NCI-H524 (cell line): Measurements from ENCODE around the gene OR8D4.
"Not testable (repeated sequence)": the region's sequence is repeated elsewhere in the genome, so short reads cannot be mapped to it uniquely, and the experiment has no call there.

Experiments used
- DNase-seq, 2 experiments: peaks; one replicate each; lab custom pipeline; 2025; lab: John Stamatoyannopoulos, UW

Gene OR8D4

DNA sequence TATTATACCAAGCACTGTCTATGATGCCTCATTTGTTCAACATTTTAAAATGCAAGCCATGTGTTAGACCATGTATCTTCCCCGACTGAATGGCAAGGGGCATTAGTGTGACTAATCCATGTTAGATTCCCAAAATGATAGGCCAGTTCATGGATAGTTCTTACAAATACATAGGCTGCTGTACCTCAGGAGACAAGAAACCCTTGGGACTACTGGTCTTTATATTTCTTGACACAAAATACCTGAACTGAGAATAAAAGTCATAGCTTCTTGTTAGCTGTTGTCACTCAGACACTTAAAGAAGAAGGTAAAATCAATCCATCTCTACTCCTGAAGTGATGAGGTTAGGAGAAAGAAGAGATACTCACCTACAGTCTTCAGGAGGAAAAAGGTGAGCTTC lies at the start of gene OR8D4:
Gene OR8D4, plus strand, starts transcription at position 301 of the 400 bp plus-strand sequence. CDS start 4,265 bp downstream, outside the sequence.
- no peak for DNase-seq

DNA sequence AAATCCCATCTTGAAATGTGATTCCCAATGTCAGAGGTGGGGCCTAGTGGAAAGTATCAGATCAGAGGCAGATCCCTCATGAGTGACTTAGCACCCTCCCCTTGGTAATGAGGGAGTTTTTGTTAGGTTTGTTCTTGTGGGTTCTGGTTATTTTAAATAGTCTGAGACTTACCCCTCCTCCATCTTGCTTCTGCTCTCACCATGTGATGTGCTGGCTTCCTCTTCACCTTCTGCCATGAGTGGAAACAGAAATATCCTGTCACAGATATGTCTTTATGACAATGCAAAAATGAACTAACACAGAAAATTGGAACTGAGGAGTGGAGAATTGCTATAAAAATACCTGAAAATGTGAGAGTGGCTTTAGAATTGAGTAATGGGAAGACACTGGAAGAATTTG lies 49.6 kb upstream of the OR8D4 start:
- DNase-seq: no peak

DNA sequence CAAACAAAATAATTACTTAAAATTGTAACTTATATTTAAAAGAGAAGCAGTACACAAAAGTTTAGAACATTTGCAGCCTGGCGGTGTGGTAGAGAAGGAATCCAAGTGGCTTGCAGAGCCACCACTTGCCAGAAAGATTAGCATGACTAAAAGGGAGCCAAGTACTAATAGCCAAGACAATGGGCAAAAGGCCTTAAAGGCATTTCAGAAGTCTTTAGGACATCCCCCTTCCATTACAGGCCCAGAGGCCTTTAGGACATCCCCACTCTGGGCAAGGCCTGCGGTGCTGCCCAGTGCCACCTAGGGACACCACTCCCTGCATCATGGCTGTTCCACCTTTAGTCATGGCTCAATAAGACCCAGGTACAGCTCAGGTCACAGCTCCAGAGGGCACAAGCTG lies 48.9 kb upstream of the OR8D4 start:
- no peak for DNase-seq

DNA sequence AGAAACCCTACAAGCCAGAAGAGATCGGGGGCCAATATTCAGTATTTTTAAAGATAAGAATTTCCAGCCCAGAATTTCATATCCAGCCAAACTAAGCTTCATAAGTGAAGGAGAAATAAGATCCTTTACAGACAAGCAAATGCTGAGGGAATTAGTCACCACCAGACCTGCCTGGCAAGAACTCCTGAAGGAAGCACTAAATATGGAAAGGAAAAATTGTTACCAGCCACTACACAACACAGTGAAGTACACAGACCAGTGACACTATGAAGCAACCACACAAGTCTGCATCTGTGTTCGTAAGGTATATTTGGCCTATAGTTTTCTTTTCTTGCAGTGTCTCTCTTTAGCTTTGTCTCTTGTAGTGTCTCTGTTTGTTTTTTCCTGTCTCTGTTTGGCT lies 45.5 kb upstream of the OR8D4 start:
- no peak for DNase-seq

DNA sequence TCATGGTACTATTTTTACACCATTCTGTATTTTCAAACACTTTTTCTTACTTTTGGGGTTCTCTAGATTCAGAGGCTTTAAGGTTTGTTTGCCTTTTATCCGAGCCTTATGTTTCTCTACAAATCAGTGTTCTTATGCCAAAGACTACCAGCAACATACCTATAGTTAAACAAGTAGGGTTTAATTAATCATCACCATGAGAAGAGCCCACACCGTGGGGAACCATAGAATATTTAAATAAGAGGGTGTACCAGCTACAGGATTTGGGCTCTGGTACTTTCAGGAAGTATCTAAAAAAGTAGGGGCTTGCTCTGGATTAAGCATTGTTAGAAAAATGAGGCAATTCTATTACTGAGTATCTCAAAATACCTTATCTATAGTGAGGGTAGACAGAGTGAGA lies 42.2 kb upstream of the OR8D4 start:
- DNase-seq: no peak

DNA sequence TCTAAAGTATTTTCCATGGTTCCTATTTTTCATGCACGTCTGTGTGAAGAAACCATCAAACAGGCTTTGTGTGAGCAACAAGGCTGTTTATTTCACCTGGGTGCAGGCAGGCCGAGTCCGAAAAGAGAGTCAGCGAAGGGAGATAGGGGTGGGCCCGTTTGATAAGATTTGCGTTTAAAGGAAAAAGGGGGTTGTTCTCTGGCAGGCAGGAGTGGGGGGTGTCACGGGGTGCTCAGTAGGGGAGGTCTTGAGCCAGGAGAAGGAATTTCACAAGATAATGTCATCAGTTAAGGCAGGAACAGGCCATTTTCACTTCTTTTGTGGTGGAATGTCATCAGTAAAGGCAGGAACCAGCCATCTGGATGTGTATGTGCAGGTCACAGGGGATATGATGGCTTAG lies 36.7 kb upstream of the OR8D4 start:
- DNase-seq: not testable (repeated sequence)

DNA sequence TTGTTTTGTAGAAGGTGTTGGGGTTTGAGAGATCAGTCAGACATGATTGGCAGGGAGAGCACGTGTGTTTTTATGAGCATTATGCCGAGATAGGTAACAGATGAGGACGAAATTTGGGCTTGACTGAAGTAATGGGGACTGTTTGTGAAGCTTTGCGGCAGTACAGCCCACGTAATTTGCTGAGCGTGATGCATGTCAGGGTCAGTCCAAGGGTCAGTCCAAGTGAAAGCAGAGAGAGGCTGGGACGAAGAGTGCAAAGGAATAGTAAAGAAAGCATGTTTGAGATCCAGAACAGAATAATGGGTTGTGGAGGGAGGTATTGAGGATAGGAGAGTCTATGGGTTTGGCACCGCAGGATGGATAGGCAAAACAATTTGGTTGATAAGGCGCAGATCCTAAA lies 34.2 kb upstream of the OR8D4 start:
- not testable (repeated sequence) for DNase-seq

DNA sequence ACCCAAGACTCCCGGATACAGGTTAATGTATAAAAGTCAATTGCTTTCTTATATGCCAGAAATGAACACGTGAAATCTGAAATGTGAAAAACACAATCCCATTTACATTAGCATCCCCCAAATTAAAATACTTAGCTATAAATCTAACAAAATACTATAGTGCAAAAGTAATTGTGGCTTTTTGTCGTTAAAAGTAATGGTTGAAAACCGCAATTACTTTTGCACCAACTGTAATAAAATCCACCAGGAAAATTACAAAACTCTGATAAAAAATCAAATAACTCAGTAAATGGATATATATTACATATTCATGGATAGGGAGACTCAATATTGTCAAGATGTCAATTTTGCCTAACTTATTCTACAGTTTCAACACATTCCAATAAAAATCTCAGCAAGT lies 21.1 kb upstream of the OR8D4 start:
- no peak for DNase-seq

DNA sequence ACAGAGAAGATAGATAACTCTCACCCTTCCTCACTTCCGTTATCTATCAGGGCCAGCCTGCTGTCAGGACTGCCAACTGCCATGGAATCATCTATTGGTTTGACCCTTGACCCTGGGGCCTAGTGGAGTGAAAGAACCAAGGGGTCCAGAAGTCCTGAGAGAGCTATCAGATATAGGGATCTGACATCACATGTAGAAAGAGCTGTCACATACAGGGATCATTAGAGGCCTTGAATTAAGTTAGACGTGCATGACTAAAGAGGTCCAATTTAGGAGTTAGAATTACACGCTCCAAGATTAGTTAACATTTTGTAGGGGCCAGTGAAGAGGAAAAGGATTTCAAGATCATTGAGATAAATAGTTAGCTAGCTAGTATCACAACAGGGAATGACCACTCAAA lies 16.4 kb upstream of the OR8D4 start, which contains the start of gene TMEM225:
Gene TMEM225, minus strand, starts transcription at position 101 of the 400 bp plus-strand sequence. CDS start 245 bp downstream, outside the sequence.
- no peak for DNase-seq

DNA sequence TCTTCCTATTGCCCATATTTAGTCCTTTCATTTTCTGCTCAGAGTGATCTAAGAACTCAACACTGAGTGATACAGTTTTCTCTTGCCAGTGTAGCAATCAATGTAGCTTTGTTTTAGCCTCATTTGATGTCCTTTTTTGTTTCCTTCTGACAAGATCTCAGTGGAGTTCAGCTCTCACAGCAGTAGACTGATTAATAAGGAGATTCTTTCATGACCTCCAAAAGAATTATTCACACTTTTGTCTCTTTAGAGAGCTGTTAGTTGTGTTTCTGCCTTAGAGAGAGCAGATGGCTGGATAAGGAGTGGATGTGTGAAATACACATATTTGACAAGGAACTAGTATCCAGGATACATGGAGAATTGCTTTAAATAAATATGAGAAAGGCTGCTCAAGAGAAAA lies 9.9 kb upstream of the OR8D4 start:
- DNase-seq: no peak

DNA sequence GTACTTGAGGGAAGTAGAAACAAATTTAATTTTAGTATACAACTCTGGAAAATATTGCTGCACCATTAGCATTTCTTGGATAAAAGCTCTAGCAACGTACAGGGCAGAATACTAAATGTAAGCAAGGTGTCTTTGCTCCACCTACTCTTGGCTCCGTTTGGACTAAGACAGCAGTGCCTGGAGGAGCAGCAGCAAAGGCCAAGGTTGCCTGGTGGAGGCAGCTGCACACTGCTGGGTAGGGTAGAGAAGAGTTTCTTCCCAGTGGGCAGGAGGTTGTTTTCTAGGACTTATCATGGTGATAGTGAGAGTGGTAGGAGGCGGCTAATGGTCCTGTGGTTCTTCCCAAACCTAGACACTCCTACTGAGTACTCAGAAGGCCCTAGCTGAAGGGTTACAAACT lies 2.2 kb upstream of the OR8D4 start:
- DNase-seq: no peak

DNA sequence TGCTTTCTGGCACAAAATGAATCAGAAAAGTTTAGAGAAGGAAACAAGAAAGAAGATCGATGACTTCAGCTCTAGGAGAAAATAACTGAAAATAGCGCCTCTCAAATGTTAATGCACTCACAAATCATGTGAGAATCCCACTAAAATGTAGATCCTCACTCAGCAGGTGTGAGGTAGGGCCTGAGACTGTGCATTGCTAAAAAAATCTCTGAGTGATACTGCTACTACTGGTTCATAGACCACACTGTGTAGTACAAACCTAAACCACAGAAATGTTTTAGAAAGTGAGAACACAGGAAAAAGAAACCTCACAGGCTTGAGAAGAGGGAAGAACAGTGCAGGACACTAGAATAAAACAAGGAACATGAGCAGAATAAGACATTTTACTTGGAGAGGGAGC lies 2.0 kb downstream of the OR8D4 start:
- no peak for DNase-seq

DNA sequence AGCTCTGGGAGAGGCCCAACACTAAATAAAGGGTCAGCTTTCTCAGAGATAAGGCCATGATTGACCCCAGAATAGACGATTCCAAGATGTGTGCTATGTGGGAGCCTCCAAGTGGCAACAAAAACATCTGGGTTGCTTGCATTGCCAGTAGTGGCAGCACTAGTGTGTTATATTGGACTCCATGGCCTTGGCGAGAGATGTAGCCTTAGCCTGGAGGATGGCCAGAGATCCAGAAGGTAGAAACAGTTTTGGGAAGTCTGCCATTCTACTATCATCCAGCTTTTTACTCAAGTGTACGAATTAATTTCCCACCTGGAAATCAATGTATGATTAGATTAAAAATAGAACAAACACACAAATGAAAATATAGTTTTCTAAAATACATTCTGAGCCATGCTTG lies 3.0 kb downstream of the OR8D4 start:
- DNase-seq: no peak

DNA sequence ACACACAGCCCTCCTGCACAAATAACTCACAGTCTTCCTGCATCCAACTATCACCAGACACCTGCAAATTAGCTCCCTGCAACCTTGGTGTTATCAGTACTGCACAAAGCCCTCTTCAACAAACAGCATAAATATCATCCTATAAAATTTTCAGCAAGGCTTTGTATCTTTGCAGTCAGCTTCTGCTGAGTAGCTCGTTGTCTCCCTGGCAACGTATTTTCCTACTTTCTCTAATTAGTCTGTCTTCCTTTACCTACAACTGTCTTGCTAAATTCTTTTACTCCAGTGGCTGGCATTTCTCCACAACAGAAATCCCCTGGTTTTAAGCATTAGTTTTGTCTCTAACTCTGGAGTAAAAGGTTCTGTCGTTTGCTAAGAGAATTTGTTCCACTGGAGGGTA lies 3.9 kb downstream of the OR8D4 start:
- DNase-seq: no peak

DNA sequence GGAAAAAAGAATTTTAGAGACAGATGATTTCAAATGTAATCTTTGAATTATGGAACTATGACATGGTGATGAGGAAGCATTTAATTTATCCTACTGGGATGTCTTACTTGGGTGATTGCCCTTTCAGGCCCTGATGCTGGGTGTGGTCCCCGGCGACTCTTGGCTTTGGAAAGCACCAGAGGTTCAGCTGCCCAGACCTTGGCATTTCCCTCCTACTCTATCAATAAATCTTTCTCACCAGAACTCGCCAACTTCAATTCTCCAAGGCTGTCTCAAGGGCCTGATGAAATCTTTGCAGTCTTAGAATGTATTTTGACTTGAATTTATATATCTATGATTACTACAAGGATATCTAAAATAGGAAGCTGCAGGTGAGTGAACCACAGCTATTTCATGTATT lies 19.0 kb downstream of the OR8D4 start:
- DNase-seq: no peak

DNA sequence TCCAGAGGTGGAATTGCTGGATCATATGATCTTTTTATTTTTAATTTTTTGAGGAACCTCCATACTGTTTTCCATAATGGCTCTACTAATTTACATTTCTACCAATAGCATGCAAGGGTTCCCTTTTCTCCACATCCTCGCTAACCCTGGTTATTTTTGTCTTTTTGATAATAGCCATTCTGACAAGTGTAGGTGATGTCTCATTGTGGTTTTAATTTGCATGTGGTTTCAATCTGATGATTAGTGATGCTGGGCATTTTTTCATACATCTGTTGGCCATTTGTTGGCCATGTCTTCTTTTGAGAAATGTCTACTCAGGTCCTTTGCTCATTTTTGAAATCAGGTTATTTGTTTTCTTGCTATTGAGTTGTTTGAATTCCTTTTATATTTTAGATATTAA lies 22.1 kb downstream of the OR8D4 start:
- no peak for DNase-seq

DNA sequence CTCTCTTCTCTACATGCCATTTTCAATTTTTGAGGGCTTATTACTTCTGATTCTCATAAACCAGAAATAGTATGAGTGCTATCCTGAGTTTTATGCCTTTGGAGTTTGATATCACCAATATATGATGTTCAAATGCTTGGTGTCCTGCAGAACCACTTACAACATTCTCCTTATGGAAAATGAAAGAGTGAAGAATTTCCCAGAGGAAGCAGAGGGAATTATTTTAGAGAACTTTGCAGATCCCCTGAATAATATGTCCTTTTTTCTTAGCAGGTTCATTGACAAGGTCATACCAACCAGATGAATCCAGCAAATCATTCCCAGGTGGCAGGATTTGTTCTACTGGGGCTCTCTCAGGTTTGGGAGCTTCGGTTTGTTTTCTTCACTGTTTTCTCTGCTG lies 37.4 kb downstream of the OR8D4 start, which contains the start of gene OR4D5:
Gene OR4D5, plus strand, starts transcription at position 301 of the 400 bp plus-strand sequence. Its CDS starts 0 bp downstream, at position 301.
- no peak for DNase-seq

DNA sequence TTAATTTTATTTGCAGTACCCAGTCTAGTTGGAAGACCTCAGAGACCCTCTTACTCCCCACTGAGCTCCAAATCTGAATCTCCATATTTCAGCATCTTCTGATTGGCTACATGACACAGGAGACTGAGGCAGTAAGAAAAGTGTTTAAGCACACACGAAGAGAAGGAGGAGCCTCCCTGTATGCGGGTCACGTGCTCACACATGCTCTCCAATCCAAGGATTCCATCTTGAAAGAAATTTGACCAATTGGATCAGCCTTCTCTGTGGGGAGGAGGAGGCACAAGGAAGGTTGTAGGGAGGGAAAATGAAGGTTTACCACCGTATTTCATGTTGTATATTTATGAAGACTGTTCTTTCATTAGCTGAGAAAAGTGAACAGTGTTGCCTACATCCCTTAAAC lies 40.4 kb downstream of the OR8D4 start:
- DNase-seq: no peak

DNA sequence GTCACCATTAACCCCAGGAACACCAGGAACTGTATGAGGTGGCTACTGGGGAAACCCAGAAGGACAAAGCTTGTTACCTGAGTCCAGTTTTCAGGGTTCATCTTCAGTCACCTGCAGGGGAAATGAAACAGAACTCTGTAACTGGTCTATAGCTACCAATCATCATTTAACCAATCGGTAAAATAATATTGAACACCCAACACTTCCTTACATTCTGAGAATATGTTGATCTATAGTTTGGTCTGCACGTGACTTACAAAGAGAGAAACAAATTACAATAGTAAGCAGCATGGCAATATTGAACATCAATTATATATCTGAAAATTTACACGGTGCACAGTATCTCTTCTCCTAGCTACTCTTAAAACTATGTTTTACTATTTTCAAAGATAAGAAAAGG lies 41.8 kb downstream of the OR8D4 start, which contains the start of gene OR6T1:
Gene OR6T1, minus strand, starts transcription at position 101 of the 400 bp plus-strand sequence. Its CDS starts 0 bp downstream, at position 101.
- no peak for DNase-seq

DNA sequence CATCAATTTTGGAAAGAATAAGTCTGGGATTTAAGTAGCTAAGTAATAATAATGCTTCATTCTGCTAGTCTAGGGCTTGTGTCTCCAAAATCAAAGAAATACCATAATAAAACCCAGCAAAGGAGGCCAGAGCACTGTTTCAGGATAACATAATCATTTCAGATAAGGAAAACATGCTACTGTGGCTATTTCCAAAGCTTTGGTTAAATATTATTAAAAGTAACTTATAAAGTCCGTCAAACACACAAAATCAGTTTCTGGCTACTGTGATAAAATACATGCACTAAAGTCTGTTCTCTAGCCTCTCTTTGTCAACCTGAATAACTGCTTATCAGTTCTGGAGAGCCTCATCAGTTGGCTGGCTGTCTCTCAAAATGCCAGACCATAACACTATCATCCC lies 43.2 kb downstream of the OR8D4 start:
- DNase-seq: no peak

DNA sequence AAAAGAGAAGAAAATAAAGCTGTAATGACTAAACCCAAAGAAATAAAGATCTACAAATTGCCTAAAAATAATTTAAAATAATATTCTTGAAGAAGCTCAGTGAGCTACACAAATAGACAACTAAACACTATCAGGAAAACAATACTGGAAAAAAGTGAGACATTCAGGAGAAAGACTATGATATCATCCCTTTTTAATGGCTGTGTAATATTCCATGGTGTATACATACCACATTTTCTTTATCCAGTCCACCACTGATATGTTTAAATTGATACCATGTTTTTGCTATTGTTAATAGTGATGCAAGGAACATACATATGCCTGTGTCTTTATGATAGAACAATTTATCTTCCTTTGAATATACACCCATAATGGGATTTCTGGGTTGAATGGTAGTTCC lies 54.8 kb downstream of the OR8D4 start:
- no peak for DNase-seq
